HepG2 (cell line): Measurements from ENCODE around the gene MMP19. TPM values are rescaled to one million over a fixed set of nuclear protein-coding genes. Genes with fewer than 3 reads are reported as not detected.

Experiments
- CCAR2 ChIP-seq: fragments of 200-400 bp; formaldehyde crosslinking; optimal IDR thresholded peaks from 2 replicates; pipeline ENCODE3; 2018; ENCODE audit warnings: low read depth, mild to moderate bottlenecking, low read length, moderate library complexity
- EP300 ChIP-seq, 3 experiments: sonication (generic) in 1 of 3; formaldehyde crosslinking in 1 of 3; IDR thresholded peaks; 2 replicates each; pipeline versions ENCODE4 v1.5.1 to v1.6.1; 2011 to 2020; ENCODE audit warnings: low read depth in 2 of 3, low read length in 2 of 3, borderline replicate concordance in 1 of 3, improper control_type of control experiment in 1 of 3, mild to moderate bottlenecking in 1 of 3, missing genetic modification reagents in 1 of 3, moderate library complexity in 1 of 3
- HBP1 ChIP-seq: IDR thresholded peaks from 2 replicates; pipeline ENCODE4 v1.6.1; 2016; ENCODE audit warnings: low read depth, control low read depth
- HOXA9 ChIP-seq: sonication (generic); formaldehyde crosslinking; IDR thresholded peaks from 2 replicates; pipeline ENCODE4 v1.8.1; 2022; ENCODE audit warnings: missing genetic modification reagents, mild to moderate bottlenecking, moderate library complexity, borderline replicate concordance
- KDM5A ChIP-seq: fragments of 200-600 bp; sonication (generic); IDR thresholded peaks from 2 replicates; pipeline ENCODE4 v1.7.0; 2018; ENCODE audit warnings: antibody characterized with exemption, mild to moderate bottlenecking, low read length, borderline replicate concordance
- MEIS1 ChIP-seq: sonication (generic); formaldehyde crosslinking; IDR thresholded peaks from 2 replicates; pipeline ENCODE4 v1.9.0; 2021; ENCODE audit warnings: mild to moderate bottlenecking, missing genetic modification reagents, moderate library complexity, borderline replicate concordance
- MXI1 ChIP-seq: IDR thresholded peaks from 3 replicates; pipeline ENCODE4 v1.6.1; 2012; ENCODE audit warnings: low read depth, low read length, inconsistent platforms, borderline replicate concordance
- RAD51 ChIP-seq: fragments of 450-650 bp; IDR thresholded peaks from 2 replicates; pipeline ENCODE4 v1.6.1; 2016; ENCODE audit warnings: borderline replicate concordance
- REPIN1 ChIP-seq: sonication (generic); formaldehyde crosslinking; IDR thresholded peaks from 2 replicates; pipeline ENCODE4 v1.8.0; 2022; ENCODE audit warnings: missing genetic modification reagents, low read depth, mild to moderate bottlenecking, borderline replicate concordance
- RFX3 ChIP-seq: IDR thresholded peaks from 2 replicates; pipeline ENCODE4 v1.6.1; 2016; ENCODE audit warnings: missing biosample characterization, missing genetic modification reagents
- ZBTB8A ChIP-seq: sonication (generic); formaldehyde crosslinking; IDR thresholded peaks from 2 replicates; pipeline ENCODE4 v1.4.0; 2020; ENCODE audit warnings: mild to moderate bottlenecking, low read depth, missing genetic modification reagents, borderline replicate concordance
- ZFP1 ChIP-seq: IDR thresholded peaks from 2 replicates; pipeline ENCODE4 v1.6.1; 2016
- ZNF230 ChIP-seq: sonication (generic); formaldehyde crosslinking; IDR thresholded peaks from 2 replicates; pipeline ENCODE4 v1.4.0; 2020; ENCODE audit warnings: mild to moderate bottlenecking, missing genetic modification reagents
- ZNF263 ChIP-seq: sonication (generic); formaldehyde crosslinking; IDR thresholded peaks from 2 replicates; pipeline ENCODE4 v1.4.0; 2020; ENCODE audit warnings: missing genetic modification reagents
- polyA plus RNA-seq, 8 experiments: library from polyadenylated mRNA; depleted of rRNA in 3 of 8; stranded (reverse) in 7 of 8; unstranded in 1 of 8; fragments of >200 nt; fragmentation: Illumina TruSeq in 4 of 8; extraction: Trizol in 4 of 8; gene quantifications; 2 replicates each; pipeline versions ENCODE4 v1.2.1 to v1.2.3, GENCODE V29; 2011 to 2016; ENCODE audit warnings: low read depth in 4 of 8, missing spikeins in 1 of 8, mixed read lengths in 1 of 8; ENCODE audit not compliant: insufficient read depth in 1 of 8
- total RNA-seq, 5 experiments: library from RNA; depleted of rRNA; stranded (reverse); fragments of >200 nt; fragmentation: Illumina TruSeq; extraction: Trizol; gene quantifications; 2 replicates each; pipeline ENCODE4 v1.2.3, GENCODE V29; 2016; ENCODE audit warnings: low read depth in 1 of 5
- TF ChIP-seq, protein P1 (sequence below): sonication (generic); formaldehyde crosslinking; IDR thresholded peaks from 2 replicates; pipeline ENCODE4 v1.4.0; 2020; ENCODE audit warnings: missing genetic modification reagents
- TF ChIP-seq, protein P2 (sequence below), 2 experiments: IDR thresholded peaks; 2 replicates each; pipeline ENCODE4 v1.6.1; 2011 to 2012; ENCODE audit warnings: low read length in 2 of 2, borderline replicate concordance in 1 of 2, low read depth in 1 of 2, mild to moderate bottlenecking in 1 of 2, moderate library complexity in 1 of 2
- TF ChIP-seq, protein P3 (sequence below): sonication (generic); formaldehyde crosslinking; IDR thresholded peaks from 2 replicates; pipeline ENCODE4 v1.4.0; 2020; ENCODE audit warnings: mild to moderate bottlenecking, missing genetic modification reagents

MMP19 gene
- total and polyA plus RNA-seq, 2 of the 13 experiments (the other 11 are each of a cell fraction or from before 2014, with no cell fraction given): 0.07 to 0.08 TPM

- TF ChIP-seq, protein P1, sequence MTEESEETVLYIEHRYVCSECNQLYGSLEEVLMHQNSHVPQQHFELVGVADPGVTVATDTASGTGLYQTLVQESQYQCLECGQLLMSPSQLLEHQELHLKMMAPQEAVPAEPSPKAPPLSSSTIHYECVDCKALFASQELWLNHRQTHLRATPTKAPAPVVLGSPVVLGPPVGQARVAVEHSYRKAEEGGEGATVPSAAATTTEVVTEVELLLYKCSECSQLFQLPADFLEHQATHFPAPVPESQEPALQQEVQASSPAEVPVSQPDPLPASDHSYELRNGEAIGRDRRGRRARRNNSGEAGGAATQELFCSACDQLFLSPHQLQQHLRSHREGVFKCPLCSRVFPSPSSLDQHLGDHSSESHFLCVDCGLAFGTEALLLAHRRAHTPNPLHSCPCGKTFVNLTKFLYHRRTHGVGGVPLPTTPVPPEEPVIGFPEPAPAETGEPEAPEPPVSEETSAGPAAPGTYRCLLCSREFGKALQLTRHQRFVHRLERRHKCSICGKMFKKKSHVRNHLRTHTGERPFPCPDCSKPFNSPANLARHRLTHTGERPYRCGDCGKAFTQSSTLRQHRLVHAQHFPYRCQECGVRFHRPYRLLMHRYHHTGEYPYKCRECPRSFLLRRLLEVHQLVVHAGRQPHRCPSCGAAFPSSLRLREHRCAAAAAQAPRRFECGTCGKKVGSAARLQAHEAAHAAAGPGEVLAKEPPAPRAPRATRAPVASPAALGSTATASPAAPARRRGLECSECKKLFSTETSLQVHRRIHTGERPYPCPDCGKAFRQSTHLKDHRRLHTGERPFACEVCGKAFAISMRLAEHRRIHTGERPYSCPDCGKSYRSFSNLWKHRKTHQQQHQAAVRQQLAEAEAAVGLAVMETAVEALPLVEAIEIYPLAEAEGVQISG (CRISPR knock-in tag): no peak
- no peak for TF ChIP-seq HOXA9 (CRISPR knock-in tag)
- TF ChIP-seq KDM5A: no peak; the same call in 1 of the 2 replicates
- no peak for TF ChIP-seq RFX3 (CRISPR knock-in tag)
- TF ChIP-seq ZFP1 (CRISPR knock-in tag): no peak
- TF ChIP-seq, protein P2, sequence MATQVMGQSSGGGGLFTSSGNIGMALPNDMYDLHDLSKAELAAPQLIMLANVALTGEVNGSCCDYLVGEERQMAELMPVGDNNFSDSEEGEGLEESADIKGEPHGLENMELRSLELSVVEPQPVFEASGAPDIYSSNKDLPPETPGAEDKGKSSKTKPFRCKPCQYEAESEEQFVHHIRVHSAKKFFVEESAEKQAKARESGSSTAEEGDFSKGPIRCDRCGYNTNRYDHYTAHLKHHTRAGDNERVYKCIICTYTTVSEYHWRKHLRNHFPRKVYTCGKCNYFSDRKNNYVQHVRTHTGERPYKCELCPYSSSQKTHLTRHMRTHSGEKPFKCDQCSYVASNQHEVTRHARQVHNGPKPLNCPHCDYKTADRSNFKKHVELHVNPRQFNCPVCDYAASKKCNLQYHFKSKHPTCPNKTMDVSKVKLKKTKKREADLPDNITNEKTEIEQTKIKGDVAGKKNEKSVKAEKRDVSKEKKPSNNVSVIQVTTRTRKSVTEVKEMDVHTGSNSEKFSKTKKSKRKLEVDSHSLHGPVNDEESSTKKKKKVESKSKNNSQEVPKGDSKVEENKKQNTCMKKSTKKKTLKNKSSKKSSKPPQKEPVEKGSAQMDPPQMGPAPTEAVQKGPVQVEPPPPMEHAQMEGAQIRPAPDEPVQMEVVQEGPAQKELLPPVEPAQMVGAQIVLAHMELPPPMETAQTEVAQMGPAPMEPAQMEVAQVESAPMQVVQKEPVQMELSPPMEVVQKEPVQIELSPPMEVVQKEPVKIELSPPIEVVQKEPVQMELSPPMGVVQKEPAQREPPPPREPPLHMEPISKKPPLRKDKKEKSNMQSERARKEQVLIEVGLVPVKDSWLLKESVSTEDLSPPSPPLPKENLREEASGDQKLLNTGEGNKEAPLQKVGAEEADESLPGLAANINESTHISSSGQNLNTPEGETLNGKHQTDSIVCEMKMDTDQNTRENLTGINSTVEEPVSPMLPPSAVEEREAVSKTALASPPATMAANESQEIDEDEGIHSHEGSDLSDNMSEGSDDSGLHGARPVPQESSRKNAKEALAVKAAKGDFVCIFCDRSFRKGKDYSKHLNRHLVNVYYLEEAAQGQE (IDR thresholded peaks at IDR 0.05; ENCODE audit: borderline replicate concordance in 1 of 2, low read depth in 1 of 2, low read length in 2 of 2): no peak; a peak in 1 of 4 replicates
- peak; percentile 11 for TF ChIP-seq CCAR2
- TF ChIP-seq MXI1: no peak
- no peak; the same call in 1 of the 2 replicates for TF ChIP-seq ZBTB8A (CRISPR knock-in tag)
- TF ChIP-seq RAD51: no peak
- no peak for TF ChIP-seq ZNF230 (CRISPR knock-in tag)
- no peak for TF ChIP-seq REPIN1 (CRISPR knock-in tag)
- no peak for TF ChIP-seq EP300 (IDR thresholded peaks at IDR 0.05; ENCODE audit: low read depth in 2 of 2, low read length in 2 of 2)
- no peak; the same call in 1 of the 2 replicates for TF ChIP-seq EP300 (CRISPR knock-in tag; IDR thresholded peaks at IDR 0.05; ENCODE audit: borderline replicate concordance)
- TF ChIP-seq MEIS1 (CRISPR knock-in tag): no peak
- TF ChIP-seq, protein P3, sequence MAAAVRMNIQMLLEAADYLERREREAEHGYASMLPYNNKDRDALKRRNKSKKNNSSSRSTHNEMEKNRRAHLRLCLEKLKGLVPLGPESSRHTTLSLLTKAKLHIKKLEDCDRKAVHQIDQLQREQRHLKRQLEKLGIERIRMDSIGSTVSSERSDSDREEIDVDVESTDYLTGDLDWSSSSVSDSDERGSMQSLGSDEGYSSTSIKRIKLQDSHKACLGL (CRISPR knock-in tag): no peak
- no peak for TF ChIP-seq HBP1
- no peak for TF ChIP-seq ZNF263 (CRISPR knock-in tag)
Observed at GRCh38 chr12:55829967-55830600, 12.7 kb downstream of the MMP19 start (continued).
